Measurements from ENCODE around the gene NRDC. TPM values are rescaled to one million over a fixed set of nuclear protein-coding genes. Genes with fewer than 3 reads are reported as not detected.
A peak's percentile ranks its signal among the peaks of the same experiment; 100 is the strongest.

The NRDC gene
- total and polyA plus RNA-seq, 9 of the 15 experiments (the other 6 are each of a cell fraction or from before 2014, with no cell fraction given): 102 to 371 (median 201) TPM

DNA sequence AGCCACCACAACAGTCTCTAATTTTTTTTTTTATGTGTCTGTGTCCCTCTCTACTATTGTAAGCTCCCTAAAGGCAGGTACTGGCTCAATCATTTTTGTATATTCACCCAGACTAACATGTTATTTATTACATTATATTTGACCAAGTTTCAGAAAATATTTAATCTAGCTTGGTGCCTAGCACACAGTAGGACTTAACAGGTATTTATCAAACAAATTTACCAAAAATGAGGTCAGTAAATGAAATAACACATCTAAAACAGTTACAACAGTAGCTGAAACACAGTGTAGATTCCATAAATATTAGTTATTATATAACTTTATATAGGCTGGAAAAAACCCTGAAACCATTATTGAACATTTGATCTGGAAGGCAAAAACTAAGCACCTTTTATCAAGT is 2.7 kb downstream of the NRDC start:
- Histone ChIP-seq H3K36me3 (ENCODE audit: control insufficient read depth, insufficient read depth, low read length) (peaks cover 24% of the 10 kb centered on the region), H3K27ac (ENCODE audit: extremely low read depth, low read depth, low read length) (peak overlapping the region; percentile 98), H4K20me1 (replicated peaks; ENCODE audit: control insufficient read depth, insufficient read depth, low read length) (no peaks in the 10 kb centered on the region), H2AFZ (ENCODE audit: low read depth, low read length) (no peak overlapping the region), H3K4me2 (ENCODE audit: insufficient read depth, low read length) (peak overlapping the region; percentile 97), H3K9me3 (replicated peaks; ENCODE audit: control insufficient read depth, insufficient read depth, low read depth, low read length) (no peaks in the 10 kb centered on the region), H3K4me1 (replicated peaks in 1 of 2; ENCODE audit: control insufficient read depth in 2 of 2, insufficient read depth in 2 of 2, low read length in 2 of 2) (peaks cover 7 to 28% of the 10 kb centered on the region in 2 experiments; a peak in 4 of 5 replicates), H3K4me3 (peak overlapping the region; percentile 78), H3K9ac (ENCODE audit: insufficient read depth in 1 of 2, low read depth in 2 of 2, low read length in 2 of 2) (peak overlapping the region; percentile 89 to 99), H3K79me2 (ENCODE audit: control insufficient read depth, insufficient read depth, low read length) (peaks cover 77% of the 10 kb centered on the region), H3K27me3 (ENCODE audit: control insufficient read depth in 2 of 2, insufficient read depth in 2 of 2, low read length in 2 of 2) (no peaks in the 10 kb centered on the region), H3K9me1 (ENCODE audit: control insufficient read depth, insufficient read depth, low read length) (no peaks in the 10 kb centered on the region)
- in situ Hi-C loops (cut with MboI) (no loop called here), intact Hi-C loops (cut with micrococcal nuclease) (loop anchor here (2.0 to 5.0 kb wide), 5 partner anchors 25 to 904 kb away; partner anchors contain the start of gene CDKN2C)
- FAIRE-seq: no peak
- ChIA-PET CTCF (ENCODE audit: low intra/inter-chr PET ratio) (no interaction called here), POLR2A (interaction anchor here (0.6 to 4.6 kb wide), 12 partner anchors 11 to 179 kb away, joined by 3 to 47 read pairs (median 4); partner anchors contain the start of gene TXNDC12)
- no peak for DNase-seq (ENCODE audit: extremely low read depth in 1 of 4, low spot score in 3 of 4)
- BruUV-seq (replicated peaks): no TSS peak
- no peak for ATAC-seq
- TF ChIP-seq CREB3 (tag; conservative IDR thresholded peaks at IDR 0.05; ENCODE audit: low read depth): 0 out of 2 replicates have a peak, but pooled peaks have one; percentile 18
- no peak for TF ChIP-seq ZNF134 (CRISPR knock-in tag; conservative IDR thresholded peaks at IDR 0.05)
- TF ChIP-seq HNRNPH1 (optimal IDR thresholded peaks at IDR 0.05; ENCODE audit: low read depth, low read length): no peak
- no peak for TF ChIP-seq RFX5 (IDR thresholded peaks at IDR 0.05; ENCODE audit: low read depth, low read length)
- TF ChIP-seq, protein P1, sequence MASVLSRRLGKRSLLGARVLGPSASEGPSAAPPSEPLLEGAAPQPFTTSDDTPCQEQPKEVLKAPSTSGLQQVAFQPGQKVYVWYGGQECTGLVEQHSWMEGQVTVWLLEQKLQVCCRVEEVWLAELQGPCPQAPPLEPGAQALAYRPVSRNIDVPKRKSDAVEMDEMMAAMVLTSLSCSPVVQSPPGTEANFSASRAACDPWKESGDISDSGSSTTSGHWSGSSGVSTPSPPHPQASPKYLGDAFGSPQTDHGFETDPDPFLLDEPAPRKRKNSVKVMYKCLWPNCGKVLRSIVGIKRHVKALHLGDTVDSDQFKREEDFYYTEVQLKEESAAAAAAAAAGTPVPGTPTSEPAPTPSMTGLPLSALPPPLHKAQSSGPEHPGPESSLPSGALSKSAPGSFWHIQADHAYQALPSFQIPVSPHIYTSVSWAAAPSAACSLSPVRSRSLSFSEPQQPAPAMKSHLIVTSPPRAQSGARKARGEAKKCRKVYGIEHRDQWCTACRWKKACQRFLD (CRISPR knock-in tag; IDR thresholded peaks at IDR 0.05): 0 out of 2 replicates have a peak, but pooled peaks have one; percentile 38
- no peak for TF ChIP-seq ZNF785 (CRISPR knock-in tag; IDR thresholded peaks at IDR 0.05)
- no peak for TF ChIP-seq SIX5 (IDR thresholded peaks at IDR 0.05; ENCODE audit: borderline replicate concordance in 1 of 2, insufficient read depth in 1 of 2, low read depth in 1 of 2, low read length in 2 of 2)
- no peak for TF ChIP-seq CTCFL (IDR thresholded peaks at IDR 0.05; ENCODE audit: borderline replicate concordance, insufficient read depth, low read depth, low read length, poor library complexity, severe bottlenecking)
- TF ChIP-seq SMARCA5 (IDR thresholded peaks at IDR 0.05): no peak
- TF ChIP-seq ZBTB1 (CRISPR knock-in tag; IDR thresholded peaks at IDR 0.05; ENCODE audit: borderline replicate concordance, low read depth): no peak
- no peak for TF ChIP-seq BDP1 (IDR thresholded peaks at IDR 0.05; ENCODE audit: insufficient read depth, insufficient read length)
- TF ChIP-seq ADNP (tag; IDR thresholded peaks at IDR 0.05): 0 out of 2 replicates have a peak, but pooled peaks have one; percentile 64
- TF ChIP-seq NCOA6 (IDR thresholded peaks at IDR 0.05): no peak
- 0 out of 2 replicates have a peak, but pooled peaks have one; percentile 10 for TF ChIP-seq L3MBTL2 (IDR thresholded peaks at IDR 0.05)
- no peak for TF ChIP-seq STAT5B (CRISPR knock-in tag; IDR thresholded peaks at IDR 0.05)
- TF ChIP-seq ZNF277 (CRISPR knock-in tag; IDR thresholded peaks at IDR 0.05; ENCODE audit: borderline replicate concordance): no peak
